HUDEP-2 (cell line): ENCODE measurements around the gene ZNF664.

ENCODE experiments used
- DNase-seq, 76 experiments: peaks; one replicate each; lab custom pipeline; 2025; ENCODE audit not compliant: unreplicated experiment in 76 of 76; lab: John Stamatoyannopoulos, UW

Gene ZNF664

GRCh38 chr12:124027753-124028554 is 54.9 kb downstream of the ZNF664 start:
- DNase-seq, result no peak

GRCh38 chr12:124028555-124028925 is 55.5 kb downstream of the ZNF664 start:
- no peak for DNase-seq

GRCh38 chr12:124030008-124030407 is 57.0 kb downstream of the ZNF664 start:
- DNase-seq, result no peak

GRCh38 chr12:124030510-124030909 is 57.5 kb downstream of the ZNF664 start:
- DNase-seq, result no peak

GRCh38 chr12:124031058-124031457 is 58.0 kb downstream of the ZNF664 start:
- no peak for DNase-seq

GRCh38 chr12:124032265-124032886 is 59.4 kb downstream of the ZNF664 start:
- DNase-seq, result peak in 24 of 76 experiments; percentile 1 to 49 (median 21)

- no peak for DNase-seq
These were observed 60.8 kb downstream of the ZNF664 start for GRCh38 chr12:124033859-124034258.

GRCh38 chr12:124034297-124034696 is 61.3 kb downstream of the ZNF664 start:
- no peak for DNase-seq

GRCh38 chr12:124035163-124035562 is 62.1 kb downstream of the ZNF664 start:
- DNase-seq, result no peak

GRCh38 chr12:124036171-124036598 is 63.2 kb downstream of the ZNF664 start:
- DNase-seq, result no peak

- DNase-seq, result peak in 12 of 76 experiments; percentile 2 to 31 (median 10)
These were observed 63.7 kb downstream of the ZNF664 start for GRCh38 chr12:124036657-124037109.

GRCh38 chr12:124037331-124037730 is 64.3 kb downstream of the ZNF664 start:
- DNase-seq, result no peak

GRCh38 chr12:124039276-124039675 is 66.3 kb downstream of the ZNF664 start:
- DNase-seq, result no peak

GRCh38 chr12:124040291-124040690 is 67.3 kb downstream of the ZNF664 start:
- no peak for DNase-seq

GRCh38 chr12:124040737-124041136 is 67.7 kb downstream of the ZNF664 start:
- DNase-seq, result no peak

- no peak for DNase-seq
These were observed 68.9 kb downstream of the ZNF664 start for GRCh38 chr12:124041907-124042306.

GRCh38 chr12:124044021-124044420 is 71.0 kb downstream of the ZNF664 start:
- DNase-seq, result no peak

- DNase-seq, result no peak
These were observed 71.8 kb downstream of the ZNF664 start for GRCh38 chr12:124044809-124045321.

- DNase-seq, result no peak
These were observed 72.8 kb downstream of the ZNF664 start for GRCh38 chr12:124045671-124046455.

- no peak for DNase-seq
These were observed 73.4 kb downstream of the ZNF664 start for GRCh38 chr12:124046456-124046740.

- no peak for DNase-seq
These were observed 74.1 kb downstream of the ZNF664 start for GRCh38 chr12:124047045-124047566.
